Activated CD4-positive, alpha-beta T cell treated with anti-CD3 and anti-CD28 coated beads for 36 hours (primary cell): ENCODE measurements around the gene RAB7B. TPM values are rescaled to one million over a fixed set of nuclear protein-coding genes. Genes with fewer than 3 reads are reported as not detected.
"Not testable (repeated sequence)": the region's sequence is repeated elsewhere in the genome, so short reads cannot be mapped to it uniquely, and the experiment has no call there.

Source experiments
- ATAC-seq: fragments of 200-7000 bp; cut with Tn5 transposase; one replicate; pipeline ENCODE4 v1.10.0; 2021; ENCODE audit warnings: mild to moderate bottlenecking, moderate library complexity
- CTCF ChIA-PET: fragments of 350-600 bp; sonication (Branson Sonifier 250); formaldehyde crosslinking; loops from one replicate; lab custom pipeline; 2021; ENCODE audit warnings: antibody characterized with exemption; lab: Charles Lee
- POLR2A ChIA-PET: fragments of 350-600 bp; sonication (Branson Sonifier 250); formaldehyde crosslinking; loops from one replicate; lab custom pipeline; 2021; ENCODE audit warnings: antibody characterized with exemption, inconsistent platforms; lab: Charles Lee
- DNase-seq: peaks from one replicate; pipeline ENCODE4 v3.0.0-alpha.2; 2020
- H3K27ac Mint-ChIP-seq: one replicate; pipeline ENCODE4 v1.8.0; 2021; ENCODE audit warnings: mixed read lengths
- H3K27me3 Mint-ChIP-seq: one replicate; pipeline ENCODE4 v1.8.0; 2021; ENCODE audit warnings: mixed read lengths
- H3K36me3 Mint-ChIP-seq: one replicate; pipeline ENCODE4 v1.8.0; 2021; ENCODE audit warnings: low read depth, mixed read lengths
- H3K4me1 Mint-ChIP-seq: one replicate; pipeline ENCODE4 v1.8.0; 2021; ENCODE audit warnings: mixed read lengths
- H3K4me3 Mint-ChIP-seq: one replicate; pipeline ENCODE4 v1.8.0; 2021; ENCODE audit warnings: mild to moderate bottlenecking, moderate library complexity, mixed read lengths
- H3K9me3 Mint-ChIP-seq: one replicate; pipeline ENCODE4 v1.8.0; 2021; ENCODE audit warnings: low read depth, mixed read lengths
- intact Hi-C, 2 experiments: fragments of 100-400 bp; cut with DNase I in 1 of 2; cut with micrococcal nuclease in 1 of 2; formaldehyde crosslinking; loops; one replicate each; pipeline versions ENCODE4 v1.14.2 to v1.15.1; 2022 to 2024; cut with DNase I, micrococcal nuclease
- total RNA-seq, 2 experiments: library from RNA; stranded (reverse); gene quantifications; one replicate each; pipeline ENCODE4 v1.2.3, GENCODE V29; 2021

RAB7B gene
- total RNA-seq, 2 experiments from 2014 or later: not detected

DNA sequence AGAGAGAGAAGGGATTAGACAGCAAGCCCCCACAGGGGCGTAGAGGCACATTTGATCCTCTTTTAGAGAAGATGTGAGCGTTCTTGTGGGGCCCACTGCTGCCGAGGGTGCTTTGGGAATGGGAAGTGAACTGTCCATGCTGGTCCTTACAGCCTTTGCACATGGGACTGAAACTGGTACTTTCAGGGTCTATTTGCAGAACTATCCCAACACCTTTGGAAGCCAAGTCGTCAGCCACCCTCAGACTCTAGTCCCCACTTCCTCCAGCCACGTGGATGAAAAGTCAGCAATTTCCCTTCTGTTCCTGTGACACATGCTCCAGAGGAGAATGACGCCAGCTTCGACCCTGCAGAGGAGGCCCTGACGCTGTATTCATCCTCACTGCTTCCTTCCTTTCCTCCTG lies 2.6 kb upstream of the RAB7B start:
- H3K9me3 Mint-ChIP-seq: no peaks in the 10 kb centered on the region
- H3K4me1 Mint-ChIP-seq: peaks cover 30% of the 10 kb centered on the region
- ChIA-PET POLR2A (no interaction called here), CTCF (no interaction called here)
- no peak overlapping the region for H3K4me3 Mint-ChIP-seq
- H3K36me3 Mint-ChIP-seq: no peaks in the 10 kb centered on the region
- H3K27ac Mint-ChIP-seq: no peak overlapping the region
- ATAC-seq: no peak
- no peak for DNase-seq
- peaks cover 12% of the 10 kb centered on the region for H3K27me3 Mint-ChIP-seq
- intact Hi-C loops: no loop called here

DNA sequence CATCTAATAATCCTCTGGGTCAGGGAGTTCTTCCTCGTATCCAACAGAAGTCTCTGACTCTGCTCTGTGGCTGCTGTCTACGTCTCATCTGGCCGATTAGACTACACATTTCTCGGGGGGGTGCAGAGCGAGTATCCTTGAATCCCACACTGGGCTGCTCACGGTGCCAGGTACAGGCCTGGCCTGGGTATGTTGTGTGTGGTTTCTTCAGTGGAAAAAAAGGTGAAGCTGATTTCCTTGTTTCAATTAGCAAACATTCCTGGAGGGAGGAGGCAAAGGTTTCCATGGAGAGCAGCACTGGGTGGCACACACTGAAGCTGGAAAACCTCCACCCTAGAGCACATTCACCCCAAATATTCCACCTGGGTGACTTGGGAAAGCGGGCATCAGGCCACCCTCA lies 2.0 kb upstream of the RAB7B start:
- no peaks in the 10 kb centered on the region for H3K36me3 Mint-ChIP-seq

DNA sequence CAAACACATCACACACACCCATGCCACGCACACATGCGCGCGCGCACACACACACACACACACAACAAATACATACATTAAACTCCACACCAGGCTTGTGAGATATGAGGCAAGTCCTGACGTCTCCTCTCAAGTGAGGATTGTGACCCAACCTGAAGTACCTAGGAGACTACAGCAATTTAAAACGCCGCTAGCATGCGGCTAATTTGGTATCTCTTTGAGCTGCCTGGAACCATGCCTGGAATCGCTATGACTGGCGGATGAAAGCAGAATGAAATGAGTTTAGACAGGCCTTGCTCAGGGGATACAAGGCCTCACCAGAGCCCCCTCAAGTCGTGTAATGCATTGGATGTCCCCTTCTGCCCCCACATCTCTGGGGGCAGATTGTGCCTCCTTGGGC lies 1.6 kb upstream of the RAB7B start:
- ChIA-PET CTCF (no interaction called here), POLR2A (no interaction called here)
- H3K4me1 Mint-ChIP-seq: peaks cover 34% of the 10 kb centered on the region
- intact Hi-C loops: no loop called here
- no peaks in the 10 kb centered on the region for H3K9me3 Mint-ChIP-seq
- no peaks in the 10 kb centered on the region for H3K36me3 Mint-ChIP-seq
- H3K27me3 Mint-ChIP-seq: peaks cover 12% of the 10 kb centered on the region
- no peak overlapping the region for H3K4me3 Mint-ChIP-seq
- H3K27ac Mint-ChIP-seq: no peak overlapping the region
- DNase-seq (no peak), ATAC-seq (no peak)

More for the DNA sequence above, 2.0 kb upstream of the RAB7B start:
- intact Hi-C loops: no loop called here
- ATAC-seq (no peak), DNase-seq (no peak)
- ChIA-PET POLR2A (no interaction called here), CTCF (no interaction called here)
- Mint-ChIP-seq H3K4me3 (no peak overlapping the region), H3K4me1 (peaks cover 34% of the 10 kb centered on the region), H3K9me3 (no peaks in the 10 kb centered on the region), H3K27me3 (peaks cover 12% of the 10 kb centered on the region), H3K27ac (no peak overlapping the region)

DNA sequence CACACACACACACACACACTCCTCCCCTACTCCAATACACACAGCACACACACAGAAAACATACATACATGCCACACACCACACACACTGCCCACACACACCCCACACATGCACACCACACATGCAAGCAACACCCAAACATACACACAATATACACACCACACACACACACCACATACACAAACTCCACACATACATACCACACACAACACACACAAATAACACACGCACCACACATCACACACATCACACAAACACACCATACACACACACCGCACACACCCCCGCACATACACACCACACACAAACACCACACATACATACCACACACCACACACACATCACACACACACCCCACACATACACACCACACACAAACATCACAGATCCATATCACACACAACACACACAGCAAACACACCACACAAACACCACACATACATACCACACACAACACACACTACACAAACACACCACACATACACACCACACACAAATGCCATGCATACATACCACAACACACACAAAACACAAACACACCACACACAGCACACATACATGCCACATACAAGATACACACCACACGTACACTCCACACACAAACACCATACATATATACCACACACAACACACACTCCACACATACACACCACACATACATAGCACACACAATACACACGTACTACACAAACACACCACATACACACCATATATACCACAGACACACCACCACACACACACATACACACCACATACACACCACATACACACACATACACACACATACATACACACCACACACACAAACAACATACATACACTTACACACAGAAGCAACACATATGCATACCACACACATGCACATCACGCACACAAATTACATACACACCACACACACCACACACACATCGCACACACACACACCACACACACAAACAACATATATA lies 932 bp upstream of the RAB7B start:
- Mint-ChIP-seq H3K4me1 (peaks cover 34% of the 10 kb centered on the region), H3K36me3 (no peaks in the 10 kb centered on the region), H3K27me3 (peaks cover 12% of the 10 kb centered on the region), H3K27ac (no peak overlapping the region), H3K9me3 (no peaks in the 10 kb centered on the region), H3K4me3 (no peak overlapping the region)
- intact Hi-C loops: no loop called here
- no peak for DNase-seq
- CTCF ChIA-PET: no interaction called here
- ATAC-seq: no peak
- POLR2A ChIA-PET: interaction anchor here (0.6 kb wide), 1 partner anchor 152 kb away, joined by 3 read pairs; no protein-coding TSS in a partner anchor

DNA sequence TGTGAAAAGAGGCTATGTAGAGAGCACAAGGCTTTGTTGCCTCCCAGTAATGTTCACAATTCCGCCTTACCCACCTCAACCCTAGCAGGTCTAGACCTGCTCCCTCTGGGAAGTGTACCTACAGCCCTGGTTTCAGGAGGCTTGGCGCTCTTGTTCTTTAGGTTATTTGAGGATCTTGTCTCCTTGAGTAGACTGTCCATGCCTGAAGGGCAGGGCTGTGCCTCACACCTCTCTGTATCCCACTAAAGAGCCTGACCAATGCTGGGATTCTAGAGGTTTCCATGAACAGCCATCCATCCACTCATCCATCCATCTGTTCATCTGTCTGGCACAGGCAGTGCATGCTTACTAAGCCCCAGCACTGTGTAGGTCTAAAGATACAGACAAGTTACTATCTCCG lies 1.0 kb downstream of the RAB7B start:
- ChIA-PET POLR2A (no interaction called here), CTCF (interaction anchor here (0.7 kb wide), 2 partner anchors 157 to 163 kb away, joined by 3 read pairs; no protein-coding TSS in a partner anchor)
- Mint-ChIP-seq H3K27ac (no peak overlapping the region), H3K36me3 (no peaks in the 10 kb centered on the region), H3K9me3 (no peaks in the 10 kb centered on the region), H3K27me3 (peaks cover 12% of the 10 kb centered on the region), H3K4me3 (no peak overlapping the region), H3K4me1 (peaks cover 34% of the 10 kb centered on the region)
- DNase-seq (no peak), ATAC-seq (no peak)
- intact Hi-C loops: no loop called here

DNA sequence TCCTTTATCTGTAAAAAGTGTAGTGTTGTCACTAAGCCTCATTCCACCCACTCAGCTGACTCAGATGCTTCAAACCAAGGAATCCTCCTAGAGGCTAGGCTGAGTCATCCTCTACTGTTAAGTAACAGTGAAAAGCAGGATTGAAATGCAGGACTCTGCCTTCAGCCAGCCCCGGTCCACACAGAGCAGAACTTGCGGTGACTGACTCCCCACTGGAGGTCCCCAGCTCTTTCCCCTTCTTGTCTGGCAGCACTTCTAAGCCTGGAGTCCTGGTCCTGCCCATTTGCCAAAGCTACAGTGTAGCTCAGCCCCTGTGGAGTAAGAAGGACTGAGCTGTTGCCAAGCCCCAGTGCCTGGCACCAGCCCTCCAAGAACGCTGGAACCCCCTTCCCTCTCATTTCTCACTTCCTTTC lies 1.7 kb downstream of the RAB7B start:
- ChIA-PET CTCF (interaction anchor here (1.2 to 1.6 kb wide), 2 partner anchors 24 to 105 kb away, joined by 3 to 4 read pairs; no protein-coding TSS in a partner anchor), POLR2A (no interaction called here)
- intact Hi-C loops: loop anchor here in 1 of 2 experiments (2.0 kb wide), 1 partner anchor 49 kb away; no protein-coding TSS in a partner anchor
- DNase-seq: peak; percentile 70
- Mint-ChIP-seq H3K9me3 (no peaks in the 10 kb centered on the region), H3K4me1 (peaks cover 34% of the 10 kb centered on the region), H3K27ac (no peak overlapping the region), H3K4me3 (no peak overlapping the region), H3K27me3 (peaks cover 16% of the 10 kb centered on the region), H3K36me3 (no peaks in the 10 kb centered on the region)
- peak; percentile 86 for ATAC-seq

DNA sequence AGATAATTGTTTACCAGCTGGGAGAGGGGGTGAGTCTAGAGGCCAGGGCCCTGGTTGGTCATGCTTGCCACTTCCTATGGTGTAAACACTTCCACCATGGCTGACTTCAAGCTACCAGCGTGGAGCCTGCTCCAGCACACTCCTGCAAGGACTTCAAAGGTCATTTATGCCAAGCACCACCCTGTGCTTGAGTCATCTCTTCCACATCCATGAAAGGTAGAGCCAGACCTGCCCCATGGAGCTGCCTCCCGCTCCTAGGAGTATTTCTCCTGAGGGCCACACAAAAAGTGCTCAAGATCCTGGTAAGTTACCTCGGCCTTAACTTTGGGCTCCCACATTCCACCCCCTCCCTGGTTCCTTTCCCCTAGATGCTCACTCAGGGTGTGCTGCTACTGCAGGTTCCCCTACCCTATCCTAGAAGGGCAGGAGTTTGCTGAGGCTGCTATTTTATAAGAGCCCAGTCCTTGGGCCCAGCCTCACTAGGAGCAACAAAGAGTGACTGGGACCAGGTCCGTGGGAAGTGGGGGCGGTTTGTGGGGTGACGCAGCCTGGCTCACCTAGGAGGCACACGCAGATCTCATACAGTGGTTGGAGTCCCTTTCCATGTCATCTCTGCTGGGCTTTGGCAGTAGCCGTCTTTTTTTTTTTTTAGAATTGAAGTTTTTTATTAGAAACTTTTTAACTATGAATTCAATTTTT lies 2.4 kb downstream of the RAB7B start:
- POLR2A ChIA-PET: no interaction called here
- no peak overlapping the region for H3K27ac Mint-ChIP-seq
- DNase-seq (peak; percentile 63), ATAC-seq (peak; percentile 57)
- H3K4me1 Mint-ChIP-seq: peaks cover 34% of the 10 kb centered on the region
- no peak overlapping the region for H3K4me3 Mint-ChIP-seq
- CTCF ChIA-PET: interaction anchor here (1.2 to 1.6 kb wide), 3 partner anchors 17 to 106 kb away, joined by 3 to 5 read pairs (median 4); no protein-coding TSS in a partner anchor
- H3K9me3 Mint-ChIP-seq: no peaks in the 10 kb centered on the region
- H3K27me3 Mint-ChIP-seq: peaks cover 12% of the 10 kb centered on the region
- no peaks in the 10 kb centered on the region for H3K36me3 Mint-ChIP-seq
- intact Hi-C loops: loop anchor here in 1 of 2 experiments (2.0 kb wide), 1 partner anchor 50 kb away; no protein-coding TSS in a partner anchor

DNA sequence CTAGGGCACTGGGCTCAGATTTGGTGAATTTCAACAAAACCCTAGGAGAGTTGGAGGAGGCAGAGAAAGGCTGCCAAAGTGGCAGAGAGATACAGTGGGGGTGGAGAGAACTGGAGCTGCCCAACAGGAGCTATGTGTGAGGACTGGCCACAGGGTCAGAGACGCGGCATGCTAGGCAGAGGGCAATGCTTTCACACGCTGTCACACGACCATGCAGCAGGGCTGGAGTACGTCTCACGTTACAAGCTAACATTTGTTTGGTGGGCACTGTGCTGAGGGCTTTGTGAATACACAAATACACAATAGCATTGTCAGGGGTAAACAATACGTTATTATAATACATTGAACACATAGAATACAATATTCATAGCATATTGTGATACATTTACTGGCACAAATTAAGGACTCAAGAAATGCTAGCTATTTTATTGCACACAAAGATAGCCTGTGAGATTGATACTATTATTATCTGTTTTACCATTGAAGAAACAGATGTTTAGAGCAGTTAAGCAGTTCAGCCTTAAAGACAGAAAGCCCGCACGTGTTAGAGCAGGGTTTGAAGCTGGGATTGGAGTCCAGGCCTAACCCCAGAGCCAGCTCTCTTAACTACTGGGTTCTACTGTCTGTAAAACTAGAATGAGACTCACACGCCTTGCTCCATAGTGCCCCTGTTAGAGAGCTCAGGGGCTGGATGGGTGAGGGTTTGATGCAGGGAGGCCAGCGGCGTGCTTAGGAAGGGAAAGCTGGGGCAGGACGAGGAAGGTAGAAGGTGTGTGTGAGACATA lies 4.5 kb downstream of the RAB7B start:
- Mint-ChIP-seq H3K4me1 (peaks cover 23% of the 10 kb centered on the region), H3K4me3 (no peak overlapping the region), H3K36me3 (no peaks in the 10 kb centered on the region), H3K27ac (no peak overlapping the region), H3K9me3 (no peaks in the 10 kb centered on the region), H3K27me3 (peaks cover 4% of the 10 kb centered on the region)
- ATAC-seq (no peak), DNase-seq (no peak)
- ChIA-PET POLR2A (no interaction called here), CTCF (interaction anchor here (0.5 to 1.3 kb wide), 2 partner anchors 12 to 36 kb away, joined by 3 read pairs; no protein-coding TSS in a partner anchor)
- intact Hi-C loops: no loop called here

DNA sequence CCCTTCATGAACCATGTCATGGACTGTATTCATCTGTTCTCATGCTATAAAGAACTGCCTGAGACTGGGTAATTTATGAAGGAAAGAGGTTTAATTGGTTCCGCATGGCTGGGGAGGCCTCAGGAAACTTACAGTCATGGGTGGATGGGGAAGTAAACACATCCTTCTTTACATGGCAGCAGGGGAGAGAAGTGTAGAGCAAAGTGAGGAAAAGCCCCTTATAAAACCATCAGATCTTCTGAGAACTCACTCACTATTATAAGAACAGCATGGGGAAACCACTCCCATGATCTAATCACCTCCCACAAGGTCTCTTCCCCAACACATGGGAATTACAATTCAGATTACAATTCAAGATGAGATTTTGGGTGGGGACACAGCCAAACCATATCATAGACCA lies 6.6 kb downstream of the RAB7B start:
- H3K27ac Mint-ChIP-seq, POLR2A ChIA-PET, DNase-seq, ATAC-seq, H3K36me3 Mint-ChIP-seq, H3K4me3 Mint-ChIP-seq, H3K27me3 Mint-ChIP-seq, H3K9me3 Mint-ChIP-seq, intact Hi-C loops: not testable (repeated sequence)
- H3K4me1 Mint-ChIP-seq: peaks cover 13% of the 10 kb centered on the region
- CTCF ChIA-PET: interaction anchor here (0.7 kb wide), 1 partner anchor 205 kb away, joined by 4 read pairs; no protein-coding TSS in a partner anchor

DNA sequence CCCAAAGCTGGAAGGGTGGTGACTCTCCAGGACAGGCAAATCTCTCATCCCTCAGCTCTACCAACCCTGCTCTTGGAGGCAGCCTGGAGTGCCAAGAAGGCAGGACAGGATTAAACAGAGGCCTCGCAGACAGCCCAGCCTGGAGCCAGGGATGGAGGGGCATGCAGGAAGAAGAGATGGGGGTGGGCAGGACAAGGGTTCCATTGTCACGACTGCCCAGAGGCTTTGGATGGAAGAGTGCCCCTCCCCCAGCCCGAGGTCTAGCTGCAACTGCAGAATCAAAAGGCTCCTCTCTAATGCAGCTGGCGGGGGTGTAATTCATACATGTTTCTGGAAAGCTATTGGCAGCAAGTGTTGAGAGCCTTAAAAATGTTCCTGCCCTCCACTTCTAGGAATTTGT lies 8.8 kb downstream of the RAB7B start:
- H3K27ac Mint-ChIP-seq: no peak overlapping the region
- DNase-seq: no peak
- ATAC-seq: no peak
- no peaks in the 10 kb centered on the region for H3K4me1 Mint-ChIP-seq
- no peaks in the 10 kb centered on the region for H3K36me3 Mint-ChIP-seq
- ChIA-PET POLR2A (no interaction called here), CTCF (no interaction called here)
- peaks cover 16% of the 10 kb centered on the region for H3K27me3 Mint-ChIP-seq
- H3K9me3 Mint-ChIP-seq: no peaks in the 10 kb centered on the region
- H3K4me3 Mint-ChIP-seq: no peak overlapping the region
- intact Hi-C loops: no loop called here

DNA sequence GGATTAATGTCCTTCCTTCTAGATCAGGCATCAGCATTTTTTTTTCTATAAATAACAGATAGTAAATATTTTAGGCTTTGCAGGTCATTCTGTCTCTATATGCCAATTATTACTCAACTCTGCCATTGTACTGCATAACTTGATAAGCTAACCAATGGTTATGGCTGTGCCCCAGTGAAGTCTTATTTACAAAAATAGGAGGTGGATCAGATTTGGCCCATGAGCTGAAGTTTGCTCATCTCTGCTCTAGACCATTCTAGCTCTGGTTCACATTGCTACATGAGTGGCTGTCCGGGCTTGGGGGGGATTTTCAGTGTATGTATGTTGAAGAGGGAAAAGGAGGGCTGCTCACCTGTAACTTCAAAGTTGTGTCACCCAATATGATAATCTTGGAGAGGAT lies 10.1 kb downstream of the RAB7B start:
- DNase-seq (no peak), ATAC-seq (no peak)
- H3K27ac Mint-ChIP-seq: no peak overlapping the region
- no peaks in the 10 kb centered on the region for H3K9me3 Mint-ChIP-seq
- intact Hi-C loops: no loop called here
- ChIA-PET POLR2A (no interaction called here), CTCF (interaction anchor here (0.6 to 2.2 kb wide), 2 partner anchors 16 to 202 kb away, joined by 3 to 11 read pairs; no protein-coding TSS in a partner anchor)
- no peaks in the 10 kb centered on the region for H3K4me1 Mint-ChIP-seq
- no peaks in the 10 kb centered on the region for H3K36me3 Mint-ChIP-seq
- no peak overlapping the region for H3K4me3 Mint-ChIP-seq
- H3K27me3 Mint-ChIP-seq: peaks cover 16% of the 10 kb centered on the region
